ENCODE measurements around the gene SALL1. TPM values are rescaled to one million over a fixed set of nuclear protein-coding genes. Genes with fewer than 3 reads are reported as not detected.

The SALL1 gene
- total and polyA plus RNA-seq, 2 of the 4 experiments (the other 2 are of a cell fraction), result 0.90 to 5.2 TPM

DNA sequence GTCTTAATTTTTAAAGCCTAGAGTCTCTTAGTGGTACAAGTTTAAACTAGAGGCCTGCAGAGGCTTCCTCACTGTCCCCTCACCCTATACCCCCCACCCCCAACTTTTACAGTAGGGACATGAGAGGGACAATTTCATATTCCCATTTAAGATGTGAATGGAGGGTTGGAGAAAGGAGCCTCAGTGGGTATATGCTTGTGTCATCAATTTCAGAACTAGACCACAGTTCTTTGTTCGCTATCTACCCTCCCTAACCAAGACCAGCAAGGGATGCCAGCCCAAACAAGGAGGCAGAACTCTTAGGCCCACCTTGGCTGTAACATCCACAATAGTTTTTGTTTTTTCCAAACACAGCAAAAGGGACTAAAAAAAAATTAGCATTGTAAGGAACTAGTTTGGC, 14.0 kb upstream of the SALL1 start:
- H2AK9ac ChIP-seq (replicated peaks; ENCODE audit: low read depth, low read length, poor library complexity), result no peak overlapping the region
- H4K8ac ChIP-seq (ENCODE audit: low read depth in 2 of 2, low read length in 2 of 2), result peak overlapping the region; percentile 1 to 84; a peak in 1 of 4 replicates
- no peak overlapping the region for H2BK5ac ChIP-seq (ENCODE audit: low read depth, low read length, poor library complexity, severe bottlenecking)
- dilution Hi-C loops (cut with HindIII; ENCODE audit: low sequenced_read_pairs, unreplicated experiment) (no loop called here), intact Hi-C loops (cut with micrococcal nuclease) (no loop called here), in situ Hi-C loops (cut with MboI; ENCODE audit: low sequenced_read_pairs) (no loop called here)
- no peak overlapping the region for H4K91ac ChIP-seq (ENCODE audit: insufficient read depth, low read depth, low read length)
- peak overlapping the region; percentile 10; the same call in 1 of the 2 replicates for H2BK120ac ChIP-seq (ENCODE audit: low read depth, low read length)
- H3K4me3 ChIP-seq (ENCODE audit: insufficient read depth, low read depth, low read length), result no peak overlapping the region
- H3K56ac ChIP-seq (ENCODE audit: extremely low read depth, insufficient read depth, low read length), result no peak overlapping the region
- no peak overlapping the region for H3K9ac ChIP-seq (ENCODE audit: low read depth, low read length)
- H3K4me2 ChIP-seq (ENCODE audit: low read depth, low read length), result no peak overlapping the region
- peaks cover 11 to 39% of the 10 kb centered on the region in 2 experiments for H3K79me1 ChIP-seq (ENCODE audit: low read depth in 1 of 2, low read length in 2 of 2)
- CTCF ChIA-PET, result no interaction called here
- H2BK15ac ChIP-seq (ENCODE audit: low read depth, low read length), result peak overlapping the region; percentile 17; the same call in 1 of the 3 replicates
- H3K27me3 ChIP-seq (ENCODE audit: control insufficient read depth, insufficient read depth, low read length), result no peaks in the 10 kb centered on the region
- no peaks in the 10 kb centered on the region for H3K36me3 ChIP-seq (ENCODE audit: control insufficient read depth, insufficient read depth, low read length)
- ATAC-seq (ENCODE audit: low read depth) (no peak), DNase-seq (no peak)
- POLR2A ChIA-PET (ENCODE audit: unreplicated experiment), result no interaction called here
- H3K27ac ChIP-seq (ENCODE audit: insufficient read depth, low read length), result no peak overlapping the region
- peak overlapping the region; percentile 43 for H2AK5ac ChIP-seq (ENCODE audit: low read depth, low read length)
- no peak overlapping the region for H3K18ac ChIP-seq (ENCODE audit: low read depth, low read length)
- WGBS, 2 experiments (ENCODE audit: extremely low coverage in 2 of 2, insufficient read length in 1 of 2), result no CpG with 5 or more reads among the region's 1 CpG
- peaks cover 22% of the 10 kb centered on the region; the same call in 1 of the 2 replicates for H3K9me1 ChIP-seq (ENCODE audit: insufficient read depth, low read length)
- no peak for TF ChIP-seq FOS (IDR thresholded peaks at IDR 0.05; ENCODE audit: low read depth, low read length)
- TF ChIP-seq CHD1 (IDR thresholded peaks at IDR 0.05; ENCODE audit: low read depth, low read length), result no peak
- TF ChIP-seq BHLHE40 (IDR thresholded peaks at IDR 0.05; ENCODE audit: low read depth, low read length), result no peak
- TF ChIP-seq RCOR1 (IDR thresholded peaks at IDR 0.05; ENCODE audit: insufficient replicate concordance, low read length), result no peak
- TF ChIP-seq, protein P1, sequence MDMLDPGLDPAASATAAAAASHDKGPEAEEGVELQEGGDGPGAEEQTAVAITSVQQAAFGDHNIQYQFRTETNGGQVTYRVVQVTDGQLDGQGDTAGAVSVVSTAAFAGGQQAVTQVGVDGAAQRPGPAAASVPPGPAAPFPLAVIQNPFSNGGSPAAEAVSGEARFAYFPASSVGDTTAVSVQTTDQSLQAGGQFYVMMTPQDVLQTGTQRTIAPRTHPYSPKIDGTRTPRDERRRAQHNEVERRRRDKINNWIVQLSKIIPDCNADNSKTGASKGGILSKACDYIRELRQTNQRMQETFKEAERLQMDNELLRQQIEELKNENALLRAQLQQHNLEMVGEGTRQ (IDR thresholded peaks at IDR 0.05; ENCODE audit: low read depth, low read length), result no peak
- no TSS peak for BruUV-seq (replicated peaks)
- peak overlapping the region; percentile 69; the same call in 1 of the 2 replicates for H3K4ac ChIP-seq (ENCODE audit: low read depth, low read length)
- no peak overlapping the region for H4K5ac ChIP-seq (ENCODE audit: low read depth, low read length)
- H3K14ac ChIP-seq (replicated peaks; ENCODE audit: low read depth, low read length), result no peak overlapping the region
- no peaks in the 10 kb centered on the region for H4K20me1 ChIP-seq (ENCODE audit: insufficient read depth, low read length)
- H2BK20ac ChIP-seq (ENCODE audit: low read depth, low read length), result peak overlapping the region; percentile 26; the same call in 1 of the 2 replicates
- H3K9me3 ChIP-seq (ENCODE audit: control insufficient read depth, insufficient read depth, low read length), result no peaks in the 10 kb centered on the region
- H2AFZ ChIP-seq (replicated peaks; ENCODE audit: low read length, poor library complexity), result no peak overlapping the region
- peaks cover 11% of the 10 kb centered on the region for H3K4me1 ChIP-seq (ENCODE audit: control insufficient read depth, insufficient read depth, low read length)
- no peak overlapping the region for H3K23ac ChIP-seq (ENCODE audit: low read depth, low read length)
